ENCODE data around the gene DAB2IP.

DAB2IP gene

DNA sequence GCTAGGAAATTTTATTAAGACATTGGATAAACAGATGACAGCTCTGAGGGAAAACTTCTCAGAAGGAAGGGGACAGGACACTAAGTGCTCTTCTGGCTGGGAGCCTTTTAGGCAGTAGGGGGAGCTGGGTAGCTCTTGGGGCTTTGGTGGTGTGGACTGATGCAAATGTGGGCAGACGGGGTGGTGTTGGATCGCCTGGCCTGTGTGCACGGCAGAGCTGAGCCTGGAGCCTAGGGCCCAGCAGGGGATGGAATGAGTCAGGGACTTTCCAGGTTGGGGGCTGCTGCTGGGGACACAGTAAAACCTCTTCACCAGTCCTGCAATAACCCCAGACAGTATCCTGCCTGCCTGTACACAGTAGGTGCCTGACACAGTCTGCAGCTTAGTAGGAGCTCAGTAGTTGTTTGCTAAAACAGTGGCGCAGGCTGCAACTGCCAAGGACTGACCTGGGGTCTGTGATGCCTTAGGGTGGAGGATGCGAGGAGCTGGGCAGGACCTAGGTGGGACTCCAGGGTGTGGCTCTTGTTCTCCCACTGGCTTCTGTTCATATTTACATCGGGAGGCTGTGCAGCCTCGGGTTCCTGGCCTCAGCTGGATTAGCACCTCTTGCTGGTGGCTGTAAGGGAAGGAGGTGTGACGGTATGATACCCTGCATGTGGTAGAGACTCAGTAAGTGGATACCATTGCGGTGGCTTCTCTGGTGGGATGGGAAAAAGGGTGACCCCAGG is 83.8 kb downstream of the DAB2IP start:
- Histone ChIP-seq H3K9ac (ENCODE audit: low read depth, low read length, poor library complexity) (peak overlapping the region; percentile 32), H3K18ac (ENCODE audit: low read length) (no peak overlapping the region), H2AFZ (ENCODE audit: low read length) (no peak overlapping the region), H3K79me1 (ENCODE audit: low read depth, low read length) (peaks cover 30% of the 10 kb centered on the region), H3K4ac (ENCODE audit: low read length) (no peak overlapping the region), H3K14ac (ENCODE audit: low read length) (no peak overlapping the region), H3K36me3 (replicated peaks in 1 of 2; ENCODE audit: control insufficient read depth in 2 of 2, insufficient read depth in 2 of 2, low read length in 2 of 2) (peaks cover 0 to 3% of the 10 kb centered on the region in 2 donors), H3K4me1 (ENCODE audit: control insufficient read depth in 2 of 2, insufficient read depth in 1 of 2, low read depth in 1 of 2, low read length in 2 of 2) (peaks cover 10 to 25% of the 10 kb centered on the region in 2 donors), H3K27me3 (ENCODE audit: control insufficient read depth in 3 of 3, insufficient read depth in 3 of 3, low read depth in 1 of 3, low read length in 3 of 3) (peaks cover 0 to 6% (median 2%) of the 10 kb centered on the region in 3 experiments), H4K8ac (ENCODE audit: low read depth, low read length) (no peak overlapping the region), H2BK12ac (ENCODE audit: low read length) (no peak overlapping the region), H3K23ac (ENCODE audit: low read depth, low read length, poor library complexity) (no peak overlapping the region), H2AK5ac (ENCODE audit: low read depth, low read length) (no peak overlapping the region), H2BK15ac (ENCODE audit: low read length) (no peak overlapping the region), H3K27ac (replicated peaks; ENCODE audit: low read length) (no peak overlapping the region), H3K4me2 (ENCODE audit: insufficient read depth, low read length, poor library complexity, severe bottlenecking) (no peak overlapping the region), H2BK120ac (ENCODE audit: low read depth, low read length) (no peak overlapping the region), H4K91ac (ENCODE audit: low read depth, low read length, poor library complexity) (no peak overlapping the region), H3K4me3 (ENCODE audit: low read length in 2 of 2) (no peak overlapping the region), H3K9me3 (replicated peaks in 1 of 2; ENCODE audit: control insufficient read depth in 2 of 2, insufficient read depth in 1 of 2, low read depth in 1 of 2, low read length in 2 of 2) (no peaks in the 10 kb centered on the region), H2BK5ac (ENCODE audit: low read length) (no peak overlapping the region)
- no peak for DNase-seq (ENCODE audit: low spot score)
- no CpG with 5 or more reads among the region's 9 CpGs for WGBS, 2 donors (ENCODE audit: extremely low coverage in 2 of 2, insufficient read length in 2 of 2, insufficient replicate concordance in 1 of 2)

DNA sequence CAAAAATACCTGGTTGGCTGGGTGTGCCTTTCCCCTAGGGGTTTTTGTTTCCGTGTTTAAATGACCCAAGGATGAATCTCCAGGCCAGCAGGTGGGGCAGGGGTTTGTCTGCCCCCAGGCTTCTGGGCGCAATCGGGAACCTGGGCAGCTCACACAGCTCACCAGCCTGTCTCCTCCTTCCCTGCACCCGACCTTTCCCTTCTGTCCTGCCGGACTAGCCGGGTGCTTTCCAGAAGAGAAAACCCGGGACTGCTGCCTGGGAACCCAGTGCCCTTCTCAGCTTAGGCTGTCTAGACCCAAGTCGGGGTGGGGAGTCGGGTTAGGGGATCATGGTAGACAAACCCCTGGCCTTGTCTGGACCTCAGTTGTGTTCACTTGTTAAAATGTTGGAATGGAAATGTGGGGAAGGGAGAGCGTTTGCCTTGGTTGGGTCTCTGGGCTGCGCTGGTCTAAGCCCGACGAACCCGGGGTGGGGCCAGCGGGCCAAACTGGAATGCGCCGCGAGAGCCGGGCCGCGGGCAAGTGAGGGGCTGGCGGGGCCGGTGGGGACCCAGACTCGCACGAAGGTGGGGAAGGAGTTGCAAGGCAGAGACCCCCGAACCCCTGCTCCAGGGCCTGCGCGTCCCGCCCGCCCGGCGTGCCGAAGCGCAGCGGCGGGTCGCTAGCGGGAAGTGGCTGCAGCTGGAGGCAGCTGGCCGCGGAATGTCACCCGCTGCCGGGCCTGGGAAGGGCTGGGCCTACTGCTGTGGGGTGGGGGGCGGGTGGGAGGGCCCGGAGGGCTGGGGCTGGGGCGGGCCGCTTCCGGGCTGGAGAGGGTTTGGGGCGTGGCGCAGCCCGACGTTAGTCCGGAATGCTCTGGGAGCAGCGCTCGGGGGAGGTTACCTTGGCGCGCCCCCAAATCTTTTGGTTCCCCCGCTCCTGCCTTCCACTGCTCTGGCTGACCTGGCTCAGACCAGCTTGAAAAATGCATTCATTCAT is 84.6 kb downstream of the DAB2IP start:
- Histone ChIP-seq H3K79me1 (ENCODE audit: low read depth, low read length) (peaks cover 28% of the 10 kb centered on the region), H3K4me1 (ENCODE audit: control insufficient read depth in 2 of 2, insufficient read depth in 1 of 2, low read depth in 1 of 2, low read length in 2 of 2) (peaks cover 12 to 28% of the 10 kb centered on the region in 2 donors), H3K18ac (ENCODE audit: low read length) (peak overlapping the region; percentile 69), H3K4me3 (ENCODE audit: low read length in 2 of 2) (peak overlapping the region; percentile 40 to 72), H3K27me3 (ENCODE audit: control insufficient read depth in 3 of 3, insufficient read depth in 3 of 3, low read depth in 1 of 3, low read length in 3 of 3) (peaks cover 0 to 6% (median 2%) of the 10 kb centered on the region in 3 experiments), H3K4me2 (ENCODE audit: insufficient read depth, low read length, poor library complexity, severe bottlenecking) (peak overlapping the region; percentile 96), H3K36me3 (replicated peaks in 1 of 2; ENCODE audit: control insufficient read depth in 2 of 2, insufficient read depth in 2 of 2, low read length in 2 of 2) (peaks cover 0 to 2% of the 10 kb centered on the region in 2 donors), H3K9ac (ENCODE audit: low read depth, low read length, poor library complexity) (peak overlapping the region; percentile 70), H2AFZ (ENCODE audit: low read length) (peak overlapping the region; percentile 81), H2BK5ac (ENCODE audit: low read length) (no peak overlapping the region), H2BK15ac (ENCODE audit: low read length) (peak overlapping the region; percentile 49), H4K91ac (ENCODE audit: low read depth, low read length, poor library complexity) (no peak overlapping the region), H2BK12ac (ENCODE audit: low read length) (no peak overlapping the region), H3K14ac (ENCODE audit: low read length) (no peak overlapping the region), H2BK120ac (ENCODE audit: low read depth, low read length) (peak overlapping the region; percentile 44), H3K27ac (replicated peaks; ENCODE audit: low read length) (no peak overlapping the region), H4K8ac (ENCODE audit: low read depth, low read length) (no peak overlapping the region), H2AK5ac (ENCODE audit: low read depth, low read length) (no peak overlapping the region), H3K4ac (ENCODE audit: low read length) (no peak overlapping the region), H3K9me3 (replicated peaks in 1 of 2; ENCODE audit: control insufficient read depth in 2 of 2, insufficient read depth in 1 of 2, low read depth in 1 of 2, low read length in 2 of 2) (no peaks in the 10 kb centered on the region), H3K23ac (ENCODE audit: low read depth, low read length, poor library complexity) (peak overlapping the region; percentile 3)
- WGBS, 2 donors (ENCODE audit: extremely low coverage in 2 of 2, insufficient read length in 2 of 2, insufficient replicate concordance in 1 of 2), result no CpG with 5 or more reads among the region's 57 CpGs
- DNase-seq (ENCODE audit: low spot score), result peak; percentile 54

DNA sequence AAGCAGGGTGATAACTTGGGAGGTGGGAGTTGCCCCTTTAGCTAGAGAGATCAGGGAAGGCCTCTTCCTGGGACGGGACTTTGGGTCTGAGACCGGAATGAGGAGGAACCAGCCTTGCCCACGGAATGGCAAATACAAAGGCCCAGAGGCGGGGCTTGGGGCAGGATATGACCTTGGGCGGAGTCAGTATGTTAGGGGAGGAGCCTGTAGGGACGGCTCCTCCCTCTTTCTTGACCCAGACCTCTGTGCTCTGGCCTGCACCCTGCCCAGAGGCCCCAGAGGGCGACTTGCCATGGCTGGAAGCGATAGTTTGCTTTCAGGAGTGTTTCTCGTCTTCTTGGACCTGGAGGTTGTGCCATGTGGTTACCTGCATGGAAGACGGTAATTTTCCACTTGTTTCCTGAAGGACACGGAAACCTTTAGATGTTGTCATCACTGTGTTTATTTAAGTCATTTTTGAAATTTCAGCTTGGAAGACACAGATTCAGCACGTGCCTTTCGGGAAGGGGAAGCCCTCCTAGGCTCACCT is 85.6 kb downstream of the DAB2IP start:
- Histone ChIP-seq H2AFZ (ENCODE audit: low read length) (peak overlapping the region; percentile 50), H2BK120ac (ENCODE audit: low read depth, low read length) (no peak overlapping the region), H3K4ac (ENCODE audit: low read length) (no peak overlapping the region), H2BK15ac (ENCODE audit: low read length) (peak overlapping the region; percentile 49), H3K27ac (replicated peaks; ENCODE audit: low read length) (no peak overlapping the region), H3K79me1 (ENCODE audit: low read depth, low read length) (peaks cover 26% of the 10 kb centered on the region), H3K9me3 (replicated peaks in 1 of 2; ENCODE audit: control insufficient read depth in 2 of 2, insufficient read depth in 1 of 2, low read depth in 1 of 2, low read length in 2 of 2) (no peaks in the 10 kb centered on the region), H3K27me3 (ENCODE audit: control insufficient read depth in 3 of 3, insufficient read depth in 3 of 3, low read depth in 1 of 3, low read length in 3 of 3) (peaks cover 0 to 6% (median 2%) of the 10 kb centered on the region in 3 experiments), H2AK5ac (ENCODE audit: low read depth, low read length) (no peak overlapping the region), H3K9ac (ENCODE audit: low read depth, low read length, poor library complexity) (peak overlapping the region; percentile 68), H3K18ac (ENCODE audit: low read length) (peak overlapping the region; percentile 58), H2BK12ac (ENCODE audit: low read length) (no peak overlapping the region), H3K36me3 (replicated peaks in 1 of 2; ENCODE audit: control insufficient read depth in 2 of 2, insufficient read depth in 2 of 2, low read length in 2 of 2) (peaks cover 0 to 2% of the 10 kb centered on the region in 2 donors), H3K23ac (ENCODE audit: low read depth, low read length, poor library complexity) (no peak overlapping the region), H3K14ac (ENCODE audit: low read length) (no peak overlapping the region), H3K4me2 (ENCODE audit: insufficient read depth, low read length, poor library complexity, severe bottlenecking) (peak overlapping the region; percentile 82), H3K4me3 (ENCODE audit: low read length in 2 of 2) (peak overlapping the region in 1 of 2 donors; percentile 40), H4K8ac (ENCODE audit: low read depth, low read length) (no peak overlapping the region), H4K91ac (ENCODE audit: low read depth, low read length, poor library complexity) (no peak overlapping the region), H2BK5ac (ENCODE audit: low read length) (no peak overlapping the region), H3K4me1 (ENCODE audit: control insufficient read depth in 2 of 2, insufficient read depth in 1 of 2, low read depth in 1 of 2, low read length in 2 of 2) (peaks cover 15 to 32% of the 10 kb centered on the region in 2 donors)
- no peak for DNase-seq (ENCODE audit: low spot score)
- no CpG with 5 or more reads among the region's 13 CpGs for WGBS, 2 donors (ENCODE audit: extremely low coverage in 2 of 2, insufficient read length in 2 of 2, insufficient replicate concordance in 1 of 2)
